ACC112 (cell line): ENCODE results near the gene OR13A1.
"Not testable (repeated sequence)": the region's sequence is repeated elsewhere in the genome, so short reads cannot be mapped to it uniquely, and the experiment has no call there.

Source experiments
- H2AFZ ChIP-seq: fragments of 200-600 bp; sonication (generic); one replicate; pipeline ENCODE4 v1.6.0; 2017; ENCODE audit warnings: antibody characterized with exemption, low read length; ENCODE audit not compliant: unreplicated experiment
- H3K27ac ChIP-seq: fragments of 200-600 bp; sonication (generic); 2 replicates; pipeline ENCODE4 v1.5.1; 2014; ENCODE audit warnings: low read depth, mild to moderate bottlenecking, antibody characterized with exemption, low read length, moderate library complexity
- H3K27me3 ChIP-seq: fragments of 200-600 bp; sonication (generic); 2 replicates; pipeline ENCODE4 v1.6.1; 2014; ENCODE audit warnings: mild to moderate bottlenecking, antibody characterized with exemption, low read length, moderate library complexity, mixed read lengths; ENCODE audit not compliant: insufficient read depth
- H3K36me3 ChIP-seq: fragments of 200-600 bp; sonication (generic); 2 replicates; pipeline ENCODE4 v1.6.1; 2016; ENCODE audit warnings: mild to moderate bottlenecking, antibody characterized with exemption, low read length, moderate library complexity, mixed read lengths; ENCODE audit not compliant: insufficient read depth
- H3K4me1 ChIP-seq: fragments of 200-600 bp; sonication (generic); one replicate; pipeline ENCODE4 v1.6.1; 2016; ENCODE audit warnings: low read length, mixed read lengths; ENCODE audit not compliant: insufficient read depth, unreplicated experiment, control insufficient read depth
- H3K4me3 ChIP-seq: fragments of 200-600 bp; sonication (generic); 2 replicates; pipeline ENCODE4 v1.5.1; 2014; ENCODE audit warnings: mild to moderate bottlenecking, low read depth, low read length
- H3K79me2 ChIP-seq: fragments of 200-600 bp; sonication (generic); one replicate; pipeline ENCODE4 v1.6.0; 2016; ENCODE audit warnings: low read length; ENCODE audit not compliant: control insufficient read depth, unreplicated experiment, insufficient read depth

OR13A1 gene

GRCh38 chr10:45259786-45260495, 55.5 kb downstream of the OR13A1 start:
- not testable (repeated sequence) for H3K79me2 ChIP-seq, H3K36me3 ChIP-seq, H3K27ac ChIP-seq, H3K4me3 ChIP-seq, H3K4me1 ChIP-seq, H2AFZ ChIP-seq
- peaks cover 38% of the 10 kb centered on the region for H3K27me3 ChIP-seq

- H3K36me3 ChIP-seq, result no peaks in the 10 kb centered on the region
- H3K27me3 ChIP-seq, result peaks cover 18% of the 10 kb centered on the region
- H3K4me1 ChIP-seq, result no peaks in the 10 kb centered on the region
- no peak overlapping the region for H3K27ac ChIP-seq
- H3K79me2 ChIP-seq, result no peaks in the 10 kb centered on the region
- no peak overlapping the region for H2AFZ ChIP-seq
- no peak overlapping the region for H3K4me3 ChIP-seq
Measured at GRCh38 chr10:45257600-45257999, 57.8 kb downstream of the OR13A1 start.

DNA sequence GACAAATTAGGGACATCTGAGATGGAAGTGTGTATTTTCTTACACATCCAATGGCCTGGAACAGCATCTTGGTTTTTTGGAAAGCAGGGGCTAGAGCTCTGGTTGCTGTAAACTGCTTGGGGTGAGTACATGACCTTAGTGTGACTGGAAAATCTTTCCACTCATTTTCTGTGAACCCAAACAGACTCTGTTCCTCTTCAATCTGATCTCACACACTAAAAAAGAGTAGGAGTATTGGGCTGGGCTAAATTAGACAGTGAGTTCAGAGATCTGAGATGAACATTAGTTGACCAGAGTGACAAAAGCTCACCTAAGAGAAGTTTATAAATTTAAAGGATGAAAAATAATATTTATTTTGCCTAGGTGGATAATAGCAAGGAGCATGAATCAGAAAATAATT, 59.2 kb downstream of the OR13A1 start:
- Histone ChIP-seq H3K36me3 (no peaks in the 10 kb centered on the region), H2AFZ (no peak overlapping the region), H3K4me1 (no peaks in the 10 kb centered on the region), H3K79me2 (no peaks in the 10 kb centered on the region), H3K4me3 (no peak overlapping the region), H3K27me3 (peaks cover 5% of the 10 kb centered on the region), H3K27ac (no peak overlapping the region)

DNA sequence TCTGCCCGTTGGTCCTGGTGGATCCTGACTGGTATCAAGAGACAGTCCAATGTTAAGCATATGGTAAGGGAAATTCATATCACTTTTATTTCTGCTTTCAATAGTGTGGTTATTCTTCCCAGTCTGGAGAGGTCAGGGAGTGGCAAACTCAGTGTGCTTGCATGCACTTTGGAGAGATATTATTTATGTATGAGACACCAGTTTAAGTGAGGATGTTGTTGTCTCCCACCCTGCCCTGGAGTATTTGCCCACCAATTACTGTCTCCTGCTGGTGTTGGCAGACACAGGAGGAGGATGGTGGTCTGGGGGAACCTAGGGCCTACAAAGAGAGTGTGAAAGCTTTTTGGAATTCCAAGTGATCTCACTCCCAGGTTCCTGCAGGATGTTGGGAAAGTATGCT, 59.7 kb downstream of the OR13A1 start:
- Histone ChIP-seq H2AFZ (no peak overlapping the region), H3K27ac (no peak overlapping the region), H3K27me3 (no peaks in the 10 kb centered on the region; the same call in 1 of the 2 replicates), H3K79me2 (no peaks in the 10 kb centered on the region), H3K4me3 (no peak overlapping the region), H3K36me3 (no peaks in the 10 kb centered on the region), H3K4me1 (no peaks in the 10 kb centered on the region)

DNA sequence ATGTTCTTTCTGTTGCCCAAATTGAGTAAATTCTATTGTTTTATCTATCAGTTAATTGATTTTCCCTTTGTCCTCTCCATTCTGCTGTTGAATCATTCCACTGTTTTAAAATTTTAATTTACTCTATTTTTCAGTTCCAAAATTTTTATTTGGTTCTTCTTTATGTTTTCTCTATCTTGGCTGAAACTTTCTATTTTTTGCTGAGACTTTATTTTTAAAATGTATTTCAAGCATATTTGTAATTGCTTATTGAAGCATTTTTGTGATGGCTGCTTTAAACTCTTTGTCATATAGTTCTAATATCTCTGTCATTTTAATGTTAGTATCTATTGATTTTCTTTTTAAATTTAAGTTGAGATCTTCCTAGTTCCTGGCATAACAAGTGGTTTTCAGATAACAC, 60.5 kb downstream of the OR13A1 start:
- no peak overlapping the region for H3K4me3 ChIP-seq
- no peaks in the 10 kb centered on the region for H3K4me1 ChIP-seq
- no peak overlapping the region for H2AFZ ChIP-seq
- no peaks in the 10 kb centered on the region for H3K27me3 ChIP-seq
- no peak overlapping the region for H3K27ac ChIP-seq
- no peaks in the 10 kb centered on the region for H3K36me3 ChIP-seq
- no peaks in the 10 kb centered on the region for H3K79me2 ChIP-seq

DNA sequence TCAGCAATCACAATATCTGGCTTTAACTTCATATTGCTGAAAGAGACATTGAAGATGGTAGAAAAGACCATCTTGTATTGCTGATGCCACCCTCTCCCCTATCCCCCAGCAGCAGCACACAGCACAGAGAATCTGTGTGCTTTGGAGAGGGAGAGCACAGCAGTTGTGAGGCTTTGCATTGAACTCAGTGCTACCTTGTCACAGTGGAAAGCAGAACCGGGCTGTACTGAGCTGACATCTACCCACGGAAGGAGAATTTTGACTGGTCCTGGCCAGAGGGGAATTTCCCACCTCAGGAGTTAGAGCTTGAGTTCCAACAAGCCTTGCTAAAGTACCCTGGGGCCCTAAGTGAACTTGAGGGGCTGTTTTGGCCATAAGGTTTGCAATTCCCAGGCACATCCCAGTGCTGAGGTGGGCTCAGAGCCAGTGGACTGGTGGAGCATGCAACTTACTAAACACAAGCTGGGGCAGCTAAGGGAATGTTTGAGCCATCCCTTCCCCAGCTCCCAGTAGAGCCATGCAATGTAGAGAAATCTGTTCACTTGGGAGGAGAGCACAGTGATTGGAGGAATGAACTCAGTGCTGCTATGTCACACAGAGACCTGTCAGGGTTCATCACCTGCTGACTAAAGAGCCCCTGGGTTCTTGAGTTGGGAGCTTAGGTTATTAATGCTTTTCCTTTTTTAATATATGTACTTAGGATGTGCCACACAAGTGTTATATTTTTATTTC, 62.1 kb downstream of the OR13A1 start:
- Histone ChIP-seq H2AFZ (no peak overlapping the region), H3K36me3 (no peaks in the 10 kb centered on the region), H3K27me3 (peaks cover 5% of the 10 kb centered on the region; the same call in 1 of the 2 replicates), H3K4me3 (no peak overlapping the region), H3K27ac (no peak overlapping the region), H3K4me1 (no peaks in the 10 kb centered on the region), H3K79me2 (no peaks in the 10 kb centered on the region)
